Measurements from ENCODE around the gene PRPF38B.
"Not testable (repeated sequence)": the region's sequence is repeated elsewhere in the genome, so short reads cannot be mapped to it uniquely, and the experiment has no call there.

PRPF38B gene, protein sequence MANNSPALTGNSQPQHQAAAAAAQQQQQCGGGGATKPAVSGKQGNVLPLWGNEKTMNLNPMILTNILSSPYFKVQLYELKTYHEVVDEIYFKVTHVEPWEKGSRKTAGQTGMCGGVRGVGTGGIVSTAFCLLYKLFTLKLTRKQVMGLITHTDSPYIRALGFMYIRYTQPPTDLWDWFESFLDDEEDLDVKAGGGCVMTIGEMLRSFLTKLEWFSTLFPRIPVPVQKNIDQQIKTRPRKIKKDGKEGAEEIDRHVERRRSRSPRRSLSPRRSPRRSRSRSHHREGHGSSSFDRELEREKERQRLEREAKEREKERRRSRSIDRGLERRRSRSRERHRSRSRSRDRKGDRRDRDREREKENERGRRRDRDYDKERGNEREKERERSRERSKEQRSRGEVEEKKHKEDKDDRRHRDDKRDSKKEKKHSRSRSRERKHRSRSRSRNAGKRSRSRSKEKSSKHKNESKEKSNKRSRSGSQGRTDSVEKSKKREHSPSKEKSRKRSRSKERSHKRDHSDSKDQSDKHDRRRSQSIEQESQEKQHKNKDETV

DNA sequence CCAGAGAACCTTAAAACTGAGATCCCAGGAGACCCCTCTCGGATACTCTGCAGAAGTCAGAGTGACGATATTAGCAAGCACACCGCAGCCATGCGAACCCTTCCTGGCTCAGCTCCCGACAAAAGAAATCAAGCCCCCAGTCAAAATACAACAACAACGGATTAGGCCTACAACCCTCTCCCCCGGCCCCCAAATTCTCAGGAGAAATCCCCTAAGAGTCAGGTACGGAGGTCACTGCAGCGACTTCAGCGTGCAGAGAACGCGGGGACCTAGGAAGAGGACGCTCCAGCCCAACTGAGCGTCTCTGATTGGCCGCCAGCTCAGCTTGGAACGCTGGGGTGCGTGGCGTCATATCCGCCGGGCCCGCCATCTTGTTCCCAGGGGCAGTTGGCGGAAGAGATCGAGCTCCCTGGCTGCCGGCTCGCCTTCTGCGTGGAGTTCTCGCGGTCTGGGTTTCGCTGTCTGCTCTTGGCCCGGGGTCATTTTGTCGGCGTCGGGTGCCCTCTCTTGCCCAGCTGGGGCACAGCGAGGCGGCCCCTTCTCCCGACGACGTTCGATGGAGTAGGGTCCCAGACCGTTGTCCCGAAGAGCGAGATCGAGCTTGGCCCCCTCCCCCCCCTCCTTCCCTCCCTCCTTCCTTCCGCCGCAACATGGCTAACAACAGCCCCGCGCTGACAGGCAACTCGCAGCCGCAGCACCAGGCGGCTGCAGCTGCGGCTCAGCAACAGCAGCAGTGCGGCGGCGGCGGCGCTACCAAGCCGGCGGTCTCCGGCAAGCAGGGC is at the start of gene PRPF38B:
Gene PRPF38B, plus strand, starts transcription at position 369 of the 782 bp plus-strand sequence. Its CDS starts 282 bp downstream, at position 651.
- DNase-seq (ENCODE audit: low read depth) = peak; percentile 88

DNA sequence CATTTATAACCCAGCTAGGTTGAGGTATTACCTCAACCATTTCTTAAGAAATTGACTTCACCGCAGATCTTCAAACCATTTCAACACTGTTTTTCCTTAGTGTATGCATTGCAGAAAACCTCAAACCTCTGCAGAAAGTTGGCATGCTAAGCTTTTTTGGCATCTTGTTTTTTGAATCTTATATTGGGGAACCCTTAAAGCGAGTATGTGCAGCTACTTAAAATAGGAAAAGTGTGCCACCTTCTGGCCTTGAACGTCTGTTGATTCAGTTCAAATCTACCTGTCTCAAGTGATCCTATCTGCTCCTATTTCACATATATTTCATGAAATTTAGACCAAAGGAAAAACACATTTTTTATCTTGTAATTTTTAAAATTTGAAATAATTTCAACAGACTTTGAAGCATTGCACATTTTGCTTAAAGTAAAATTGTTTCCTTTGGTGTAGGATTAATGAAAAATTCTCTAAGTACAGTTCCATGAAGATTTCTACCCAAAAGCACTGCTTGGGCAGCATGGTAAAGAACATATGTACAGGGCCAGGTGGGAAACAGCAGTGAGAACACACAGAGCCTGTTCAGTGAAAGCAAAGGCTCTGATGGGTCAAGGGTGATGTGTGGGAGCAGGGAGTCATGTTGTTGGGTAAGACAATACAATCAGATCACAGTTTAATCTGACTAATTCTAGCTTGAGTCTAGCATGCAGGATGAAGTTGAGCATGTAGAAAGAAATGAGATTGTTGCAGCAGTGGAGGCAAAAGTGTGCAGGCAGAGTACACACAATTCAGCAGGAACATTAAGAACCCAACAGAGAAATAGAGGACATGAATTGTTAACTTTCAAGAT is 48.4 kb upstream of the PRPF38B start:
- DNase-seq (ENCODE audit: low read depth) = peak; percentile 82

DNA sequence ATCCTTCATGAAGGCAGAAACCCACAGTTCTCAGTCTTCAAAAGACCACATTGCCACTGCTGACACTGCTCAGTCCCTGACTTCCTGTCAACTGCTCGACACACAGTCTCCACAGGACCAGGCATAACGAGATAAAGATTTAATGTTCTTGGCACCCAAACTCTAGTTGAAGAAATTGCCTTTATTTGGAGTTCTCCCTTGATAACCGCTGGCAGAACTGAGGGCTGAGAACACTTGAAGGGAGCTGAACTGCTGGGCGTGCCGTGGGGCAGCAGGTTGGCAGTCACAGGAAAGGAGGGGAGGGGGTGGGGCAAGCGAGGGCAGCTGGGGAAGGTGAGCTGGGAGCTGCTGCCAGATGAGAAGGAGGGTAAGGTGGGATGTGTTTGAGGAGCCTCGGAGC is 47.1 kb upstream of the PRPF38B start:
- DNase-seq (ENCODE audit: low read depth) = no peak

DNA sequence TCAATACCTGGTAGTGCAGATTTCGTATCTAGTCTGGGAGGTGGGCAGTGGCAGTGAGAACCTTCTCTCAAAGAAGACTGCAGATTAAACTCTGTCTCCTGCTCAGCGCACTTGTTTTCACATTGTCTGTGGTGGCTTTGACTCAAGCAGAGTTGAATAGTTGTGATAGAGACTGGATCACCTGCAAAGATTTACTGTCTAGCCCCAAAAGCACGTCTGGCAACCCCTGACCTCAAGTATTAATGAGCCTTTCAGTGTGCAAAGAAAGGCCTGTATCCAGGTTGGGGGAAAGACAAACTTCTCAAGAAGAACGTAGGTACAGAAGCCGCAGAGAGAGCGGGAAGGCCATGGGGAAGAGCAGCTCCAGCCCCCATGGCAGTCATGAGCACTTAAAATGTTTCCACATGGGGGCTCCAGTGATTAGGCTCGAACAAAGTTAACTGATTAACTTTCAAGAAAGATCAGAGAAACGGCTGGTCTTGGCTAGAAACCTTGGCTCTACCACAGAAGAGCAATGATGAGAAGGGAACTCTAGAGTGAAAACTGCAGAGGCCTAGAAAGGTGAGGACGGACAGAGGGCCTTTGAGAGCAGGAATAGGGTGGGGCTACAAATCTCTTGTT is 46.4 kb upstream of the PRPF38B start:
- no peak for DNase-seq (ENCODE audit: low read depth)

DNA sequence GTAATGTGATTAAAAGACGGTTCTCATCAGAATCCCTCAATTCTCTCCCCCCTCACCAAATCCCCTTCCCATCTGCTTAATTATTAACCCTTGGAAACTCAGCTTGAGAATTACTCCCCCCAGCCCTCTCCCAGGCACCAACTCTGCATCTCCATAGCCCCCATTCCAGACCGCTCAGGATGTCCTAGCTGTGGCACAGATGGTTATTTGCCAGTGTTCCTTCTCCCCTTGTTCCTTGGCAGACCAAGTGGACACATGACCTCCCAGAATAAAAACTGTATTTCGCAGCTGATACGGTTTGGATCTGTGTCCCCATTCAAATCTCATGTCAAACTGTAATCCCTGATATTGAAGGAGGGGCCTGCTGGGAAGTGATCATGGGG is 45.9 kb upstream of the PRPF38B start:
- DNase-seq (ENCODE audit: low read depth) = no peak

DNA sequence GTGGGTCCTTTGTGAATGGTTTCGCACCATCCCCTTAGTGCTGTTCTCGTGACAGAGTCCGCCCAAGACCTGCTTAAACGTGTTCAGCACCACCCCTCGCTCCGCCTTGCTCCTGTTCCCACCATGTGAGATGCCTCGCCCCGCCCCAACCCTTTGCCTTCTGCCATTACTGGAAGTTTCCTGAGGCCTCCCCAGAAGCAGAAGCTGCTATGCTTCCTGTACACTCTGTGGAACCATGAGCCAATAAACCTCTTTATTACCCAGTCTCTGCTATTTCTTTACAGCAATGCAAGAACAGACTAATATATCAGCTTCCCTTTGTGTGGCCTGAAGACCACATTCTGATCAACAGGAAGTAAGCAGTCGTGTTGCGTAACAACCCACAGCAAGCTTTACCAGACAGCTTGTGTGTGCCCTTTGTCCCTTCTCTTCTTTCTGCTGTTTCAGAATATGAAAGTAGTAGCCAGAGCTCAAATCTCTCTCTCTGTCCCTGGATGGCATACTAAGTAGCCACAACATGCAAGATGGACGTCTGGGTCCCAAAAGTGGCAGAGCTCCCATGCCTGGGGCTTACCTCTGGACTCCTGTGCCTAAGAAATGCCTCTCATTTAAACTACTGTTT is 45.4 kb upstream of the PRPF38B start:
- peak; percentile 86 for DNase-seq (ENCODE audit: low read depth)

DNA sequence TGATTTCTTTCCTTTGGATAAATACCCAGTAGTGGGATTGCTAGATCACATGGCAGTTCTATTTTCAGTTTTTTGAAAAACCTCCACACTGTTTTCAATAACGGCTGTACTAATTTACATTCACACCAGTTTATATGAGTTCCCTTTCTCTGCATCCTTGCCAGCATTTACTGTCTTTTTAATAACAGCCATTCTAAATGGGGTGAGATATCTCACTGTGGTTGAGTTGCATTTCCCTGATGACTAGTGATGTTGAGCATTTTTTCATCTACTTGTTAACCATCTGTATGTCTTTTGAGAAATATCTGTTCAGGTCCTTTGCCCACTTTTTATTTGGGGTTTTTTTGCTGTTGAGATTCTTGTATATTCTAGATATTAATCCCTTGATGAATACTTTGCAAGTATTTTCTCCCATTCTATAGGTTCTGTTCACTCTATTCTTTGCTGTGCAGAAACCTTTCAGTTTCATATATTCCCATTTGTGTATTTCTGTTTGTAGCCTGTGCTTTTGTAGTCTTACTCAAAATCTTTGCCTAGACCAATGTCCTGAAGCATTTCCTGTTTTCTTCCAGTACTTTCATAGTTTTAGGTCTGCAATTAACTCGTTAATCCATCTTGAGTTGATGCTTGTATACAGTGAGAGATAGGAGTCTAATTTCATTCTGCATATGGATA is 38.5 kb upstream of the PRPF38B start:
- DNase-seq (ENCODE audit: low read depth) = no peak

DNA sequence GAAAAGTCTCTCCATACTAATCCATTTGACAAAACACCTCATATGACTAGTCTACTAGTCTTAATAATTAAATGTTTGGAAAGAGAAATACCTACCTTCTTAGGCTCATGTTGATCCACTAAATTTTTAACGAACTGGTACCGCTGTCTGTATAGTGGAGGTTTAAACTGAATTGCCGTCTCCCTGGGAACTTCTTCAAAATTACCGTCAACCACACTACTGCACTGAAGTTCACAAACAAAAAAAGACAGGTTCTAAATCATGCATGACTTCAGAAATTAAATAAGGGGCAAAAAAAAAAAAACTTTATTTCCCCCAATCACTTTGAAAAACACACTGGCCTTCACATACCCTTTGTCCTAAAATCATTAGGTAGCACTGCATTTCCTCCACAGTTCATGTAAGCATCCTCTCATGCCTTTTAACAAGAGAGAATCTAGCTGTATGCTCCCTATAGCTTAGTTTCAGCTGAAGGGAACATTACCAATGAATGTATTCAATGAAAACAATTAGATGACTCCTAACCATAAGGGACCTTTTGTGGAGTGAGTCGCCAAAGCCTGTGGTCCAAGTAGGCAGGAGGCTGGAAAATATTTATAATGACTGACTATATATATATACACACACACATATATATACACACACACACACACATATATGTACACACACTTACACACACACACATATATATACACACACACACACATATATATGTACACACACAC is 34.6 kb upstream of the PRPF38B start:
- DNase-seq (ENCODE audit: low read depth) = no peak

DNA sequence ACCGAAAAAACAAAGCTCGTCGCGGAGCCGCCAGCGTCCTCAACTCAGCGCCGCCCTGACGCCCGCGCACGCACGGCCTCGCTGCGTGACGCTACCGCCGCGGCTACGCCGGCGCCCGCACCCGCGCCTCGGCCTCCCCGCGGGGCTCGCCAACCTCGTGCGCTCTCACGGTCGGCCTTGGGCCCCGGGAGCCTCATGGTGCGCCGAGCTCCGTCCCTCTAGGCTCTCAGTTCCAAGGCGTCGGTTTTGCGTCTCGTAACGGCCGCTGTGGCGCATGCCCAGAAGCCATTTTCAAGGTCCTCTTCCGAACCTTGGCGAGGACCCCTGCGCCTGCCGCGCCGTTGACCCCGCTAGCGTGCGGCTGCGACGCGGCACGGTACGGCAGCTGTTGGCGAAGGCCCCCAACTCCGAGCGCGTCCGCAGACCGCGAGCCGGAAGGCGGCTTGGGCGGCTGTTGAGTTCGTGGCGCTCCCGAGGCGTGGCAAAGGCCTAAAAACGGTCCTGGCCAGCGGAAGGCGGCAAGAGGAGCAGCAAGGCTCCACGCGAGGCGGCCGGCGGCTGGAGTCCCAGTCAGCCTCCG is 31.0 kb upstream of the PRPF38B start, which contains the start of gene HENMT1:
Gene HENMT1, minus strand, starts transcription at position 64 of the 580 bp plus-strand sequence. CDS start 1,209 bp downstream, outside the sequence.
- DNase-seq (ENCODE audit: low read depth) = peak; percentile 69

DNA sequence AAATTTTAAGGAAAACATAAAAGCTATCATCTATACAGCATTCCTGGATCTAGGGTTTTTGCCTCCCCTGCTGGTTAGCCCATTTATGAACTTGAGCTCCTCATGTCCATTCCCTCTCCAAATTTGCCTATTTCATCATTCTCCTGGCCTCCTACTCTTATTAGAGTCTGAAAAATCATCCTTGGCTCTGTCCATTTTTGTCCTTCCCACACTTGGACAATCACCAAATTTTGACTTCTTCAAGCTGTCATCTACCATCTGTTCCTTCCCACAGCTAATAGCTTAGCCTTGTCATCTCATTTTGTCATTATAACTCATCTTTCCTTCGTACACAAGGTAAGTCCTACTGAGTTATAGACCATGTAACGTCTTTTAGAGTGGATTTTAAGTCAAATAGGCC is 29.0 kb upstream of the PRPF38B start:
- DNase-seq (ENCODE audit: low read depth) = no peak

DNA sequence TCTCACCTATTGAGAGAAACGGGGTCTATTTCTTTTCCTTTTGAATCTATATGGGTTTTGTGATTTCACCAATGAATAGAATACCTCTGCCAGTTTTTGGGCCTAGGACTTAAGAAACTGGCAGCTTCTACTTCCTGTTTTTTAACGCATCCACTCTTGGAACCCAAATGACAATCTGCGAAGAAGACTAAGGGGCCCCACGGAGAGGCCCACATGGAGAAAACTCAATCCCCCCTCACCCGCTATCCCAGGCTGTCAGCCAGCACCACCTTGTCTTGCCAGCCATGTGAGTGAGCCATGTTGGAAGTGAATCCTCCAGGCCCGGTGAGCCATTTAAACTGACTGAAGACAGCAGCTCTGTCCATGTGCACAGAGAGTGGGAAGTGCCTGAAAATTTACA is 27.6 kb upstream of the PRPF38B start:
- no peak for DNase-seq (ENCODE audit: low read depth)

DNA sequence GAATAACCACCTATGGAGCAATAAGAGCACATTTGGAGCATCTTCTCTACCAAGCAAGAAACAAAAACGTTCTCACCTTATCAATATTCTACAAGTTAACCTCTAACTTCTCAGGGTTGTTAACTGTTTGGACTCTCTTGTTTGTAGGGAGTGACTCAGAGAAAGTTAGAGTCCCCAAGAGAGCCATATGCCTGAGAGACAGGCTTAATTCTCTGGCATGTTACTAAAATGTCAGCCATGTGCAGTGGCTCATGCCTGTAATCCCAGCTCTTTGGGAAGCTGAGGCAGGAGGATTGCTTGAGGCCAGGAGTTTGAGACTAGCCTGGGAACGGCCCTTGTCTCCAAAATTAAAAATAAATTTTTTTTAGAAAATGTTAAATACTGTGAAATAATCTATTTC is 27.0 kb upstream of the PRPF38B start:
- no peak for DNase-seq (ENCODE audit: low read depth)

DNA sequence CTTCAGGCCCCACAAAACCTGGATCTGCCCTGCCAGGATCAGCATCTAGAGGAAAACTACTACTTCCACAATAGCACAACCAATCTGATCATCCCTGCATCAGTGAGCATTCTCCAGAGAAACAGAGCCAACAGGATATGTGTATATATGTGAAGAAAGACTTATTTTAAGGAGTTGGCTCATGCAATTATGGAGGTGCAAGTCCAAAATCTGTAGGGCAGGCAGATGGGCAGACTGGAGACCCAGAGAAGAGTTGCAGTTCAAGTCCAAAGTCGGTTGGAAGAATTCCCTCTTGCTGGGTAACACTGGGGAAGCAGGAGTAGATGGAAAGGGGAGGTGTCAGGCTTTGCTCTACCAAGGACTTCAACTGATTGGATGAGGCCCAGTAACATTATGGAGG is 26.3 kb upstream of the PRPF38B start:
- no peak for DNase-seq (ENCODE audit: low read depth)

DNA sequence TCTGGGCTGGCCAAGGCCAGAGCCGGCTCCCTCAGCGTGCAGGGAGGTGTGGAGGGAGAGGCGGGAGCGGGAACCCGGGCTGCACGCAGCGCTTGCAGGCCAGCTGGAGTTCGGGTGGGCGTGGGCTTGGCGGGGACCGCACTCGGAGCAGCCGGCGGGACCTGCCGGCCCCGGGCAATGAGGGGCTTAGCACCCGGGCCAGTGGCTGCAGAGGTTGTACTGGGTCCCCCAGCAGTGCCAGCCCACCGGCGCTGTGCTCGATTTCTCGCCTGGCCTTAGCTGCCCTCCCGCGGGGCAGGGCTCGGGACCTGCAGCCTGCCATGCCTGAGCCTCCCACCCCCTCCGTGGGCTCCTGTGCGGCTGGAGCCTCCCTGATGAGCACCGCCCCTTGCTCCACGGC is 24.7 kb upstream of the PRPF38B start:
- DNase-seq (ENCODE audit: low read depth) = not testable (repeated sequence)

DNA sequence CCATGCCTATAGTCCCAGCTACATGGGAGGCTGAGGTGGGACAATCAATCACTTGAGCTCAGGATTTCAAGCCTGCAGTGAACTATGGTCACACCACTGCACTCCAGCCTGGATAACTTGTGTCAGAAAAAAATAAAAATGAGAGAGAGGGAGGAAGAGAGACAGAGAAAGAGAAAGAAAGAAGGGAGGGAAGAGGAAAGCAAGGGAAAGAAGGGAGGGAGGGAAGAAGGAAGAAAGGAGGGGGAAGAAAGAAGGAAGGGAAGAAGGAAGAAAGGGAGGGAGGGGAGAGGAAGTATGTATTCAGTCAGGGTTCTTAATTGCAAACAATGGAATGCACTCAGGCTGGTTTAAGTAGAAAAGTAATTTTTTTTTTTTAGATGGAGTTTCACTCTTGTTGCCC is 23.3 kb upstream of the PRPF38B start:
- no peak for DNase-seq (ENCODE audit: low read depth)

DNA sequence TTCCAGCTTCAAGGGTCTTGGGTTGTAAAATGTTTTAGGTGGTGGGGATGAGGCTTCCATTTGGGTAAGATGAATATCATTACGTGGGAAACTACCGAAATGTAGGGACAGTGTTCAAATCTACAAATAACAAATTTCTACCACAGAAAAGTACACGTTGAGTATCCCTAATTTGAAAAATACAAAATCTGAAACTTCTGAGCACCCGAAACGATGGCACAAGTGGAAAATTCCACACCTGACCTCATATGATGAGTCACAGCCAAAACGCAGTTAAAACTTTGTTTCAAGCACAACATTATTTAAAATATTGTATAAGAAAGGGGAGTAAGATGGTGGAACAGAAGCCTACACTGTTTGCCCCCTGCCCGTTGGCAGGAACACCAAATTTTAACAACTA is 22.4 kb upstream of the PRPF38B start:
- no peak for DNase-seq (ENCODE audit: low read depth)

DNA sequence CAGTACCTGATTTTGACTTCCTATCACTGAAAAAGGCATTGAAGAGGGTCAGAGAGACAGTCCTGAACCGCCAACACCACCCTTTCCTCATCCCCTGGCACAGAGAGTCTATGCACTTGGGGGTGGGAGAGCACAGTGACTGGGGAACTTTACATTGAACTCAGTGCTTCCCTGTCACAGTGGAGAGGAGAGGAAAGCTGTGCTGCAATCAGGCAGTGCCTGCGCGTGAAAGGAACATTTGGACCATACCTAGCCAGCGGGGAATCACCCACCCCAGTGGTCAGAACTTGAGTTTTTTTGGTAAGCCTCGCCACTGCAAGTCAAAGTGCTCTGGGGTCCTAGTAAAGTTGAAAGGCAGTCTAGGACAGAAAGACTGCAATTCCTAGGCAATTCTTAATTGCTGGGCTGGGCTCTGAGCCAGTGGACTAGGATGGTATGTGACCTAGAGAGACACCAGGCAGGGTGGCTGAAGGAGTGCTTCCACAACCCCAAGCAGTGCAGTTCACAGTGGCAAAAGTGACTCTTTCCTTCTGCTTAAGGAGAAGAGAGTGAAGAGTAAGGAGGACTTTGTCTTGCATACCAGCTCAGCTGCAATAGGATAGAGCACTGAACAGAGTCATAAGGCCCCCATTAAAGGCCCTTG is 21.9 kb upstream of the PRPF38B start:
- peak; percentile 12 for DNase-seq (ENCODE audit: low read depth)

DNA sequence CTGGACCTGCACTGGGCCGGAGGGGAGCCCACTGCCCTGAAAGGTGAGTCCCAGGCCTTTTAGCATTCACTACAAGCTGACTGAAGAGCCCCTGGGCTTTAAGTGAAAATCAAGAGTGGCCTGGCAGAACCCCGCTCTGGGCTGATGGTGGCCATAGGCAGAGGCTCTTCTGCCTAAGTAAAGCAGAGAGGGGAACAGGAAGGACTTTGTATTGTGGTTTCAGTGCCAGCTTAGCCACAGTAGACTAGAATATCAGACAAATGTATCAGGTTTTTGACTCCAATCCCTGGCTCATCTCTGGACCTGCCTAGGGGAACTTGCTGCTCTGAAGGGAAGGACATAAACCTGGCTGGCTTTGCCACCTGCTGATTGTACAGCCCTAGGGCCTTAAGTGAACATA is 21.0 kb upstream of the PRPF38B start:
- DNase-seq (ENCODE audit: low read depth) = no peak

DNA sequence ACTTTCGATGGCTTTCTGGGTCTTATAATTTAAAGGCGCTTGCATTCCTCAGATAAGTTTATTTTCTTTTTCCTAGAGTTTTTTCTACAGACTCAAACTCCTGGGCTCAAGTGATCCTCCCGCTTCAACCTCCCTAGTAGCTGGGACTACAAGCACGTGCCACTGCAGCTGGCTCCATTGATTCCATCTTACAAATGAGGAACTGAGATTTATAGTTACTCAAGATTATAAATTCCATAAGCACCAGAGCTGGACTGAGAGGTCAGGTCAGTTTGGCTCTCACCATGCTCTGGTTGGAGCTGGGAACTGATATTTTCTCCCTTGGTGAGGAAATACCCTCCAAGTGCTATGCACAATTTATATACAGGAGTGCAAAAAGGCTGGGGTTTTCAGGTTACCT is 13.4 kb upstream of the PRPF38B start:
- no peak for DNase-seq (ENCODE audit: low read depth)
